ENCODE measurements around the gene PAIP2.

GRCh38 chr5:139298242-139298641 is 43.4 kb upstream of the PAIP2 start:
- TF ChIP-seq CTCF (IDR thresholded peaks at IDR 0.05; ENCODE audit: low read length) = no peak
- no peak for TF ChIP-seq EZH2 (optimal IDR thresholded peaks at IDR 0.05; ENCODE audit: low read depth, low read length)
- no peak for TF ChIP-seq EZH2phosphoT487 (IDR thresholded peaks at IDR 0.05; ENCODE audit: low read length)
